RPMI8226 (cell line): ENCODE results near the gene CLEC20A.

Experiments used
- DNase-seq: peaks from one replicate; pipeline ENCODE4 v3.0.0-alpha.2; 2015

CLEC20A gene

GRCh38 chr1:178498896-178499675, 2.3 kb upstream of the CLEC20A start:
- DNase-seq, result no peak

- no peak for DNase-seq
Observed at GRCh38 chr1:178497903-178498478, 1.2 kb upstream of the CLEC20A start.

GRCh38 chr1:178495741-178496409, 889 bp downstream of the CLEC20A start:
- DNase-seq, result no peak

- DNase-seq, result no peak
Observed at GRCh38 chr1:178495158-178495557, 1.6 kb downstream of the CLEC20A start.

- no peak for DNase-seq
Observed at GRCh38 chr1:178494569-178494971, 2.2 kb downstream of the CLEC20A start.

- no peak for DNase-seq
Observed at GRCh38 chr1:178493301-178493741, 3.4 kb downstream of the CLEC20A start.

GRCh38 chr1:178492341-178492740, 4.4 kb downstream of the CLEC20A start:
- DNase-seq, result no peak

- no peak for DNase-seq
Observed at GRCh38 chr1:178491721-178492120, 5.0 kb downstream of the CLEC20A start.

GRCh38 chr1:178490967-178491366, 5.8 kb downstream of the CLEC20A start:
- DNase-seq, result no peak

- no peak for DNase-seq
Observed at GRCh38 chr1:178490136-178490535, 6.6 kb downstream of the CLEC20A start.

- DNase-seq, result no peak
Observed at GRCh38 chr1:178489399-178489798, 7.4 kb downstream of the CLEC20A start.

GRCh38 chr1:178488393-178488792, 8.4 kb downstream of the CLEC20A start:
- DNase-seq, result no peak

GRCh38 chr1:178487070-178487615, 9.6 kb downstream of the CLEC20A start:
- no peak for DNase-seq

GRCh38 chr1:178486100-178487069, 10.4 kb downstream of the CLEC20A start:
- DNase-seq, result no peak

- DNase-seq, result no peak
Observed at GRCh38 chr1:178485541-178485981, 11.2 kb downstream of the CLEC20A start.

GRCh38 chr1:178484698-178485225, 12.0 kb downstream of the CLEC20A start:
- no peak for DNase-seq

GRCh38 chr1:178483251-178483957, 13.4 kb downstream of the CLEC20A start:
- DNase-seq, result no peak

- no peak for DNase-seq
Observed at GRCh38 chr1:178477841-178478240, 18.9 kb downstream of the CLEC20A start.

GRCh38 chr1:178477373-178477772, 19.4 kb downstream of the CLEC20A start:
- DNase-seq, result no peak

GRCh38 chr1:178472531-178472930, 24.2 kb downstream of the CLEC20A start:
- DNase-seq, result no peak

GRCh38 chr1:178470411-178470960, 26.3 kb downstream of the CLEC20A start:
- DNase-seq, result no peak
